Thyroid gland (tissue), 4 donors: ENCODE data around the gene ATXN7L1. TPM values are rescaled to one million over a fixed set of nuclear protein-coding genes. Genes with fewer than 3 reads are reported as not detected.
A peak's percentile ranks its signal among the peaks of the same experiment; 100 is the strongest.
"Not testable (repeated sequence)": the region's sequence is repeated elsewhere in the genome, so short reads cannot be mapped to it uniquely, and the experiment has no call there.

Source experiments
- DNase-seq, 2 donors: peaks; one replicate each; pipeline ENCODE4 v3.0.0-alpha.2; 2019
- H3K27ac ChIP-seq, 3 donors: fragments of 200-600 bp; sonication (generic); 1 replicate in 2 of 3; 2 replicates in 1 of 3; pipeline ENCODE4 v1.5.1; 2016 to 2019; ENCODE audit warnings: mild to moderate bottlenecking in 1 of 3, moderate library complexity in 1 of 3
- H3K27me3 ChIP-seq: fragments of 200-600 bp; sonication (generic); one replicate; pipeline ENCODE4 v1.5.1; 2019
- H3K36me3 ChIP-seq, 2 donors: fragments of 200-600 bp; sonication (generic); one replicate each; pipeline ENCODE4 v1.5.1; 2016 to 2019
- H3K4me1 ChIP-seq, 2 donors: fragments of 200-600 bp; sonication (generic); one replicate each; pipeline ENCODE4 v1.5.1; 2017 to 2019
- H3K4me3 ChIP-seq, 3 donors: fragments of 200-600 bp; sonication (generic); replicated peaks in 1 of 3; 1 replicate in 2 of 3; 2 replicates in 1 of 3; pipeline ENCODE4 v1.5.1; 2016; ENCODE audit warnings: mild to moderate bottlenecking in 1 of 3
- H3K9me3 ChIP-seq: fragments of 200-600 bp; sonication (generic); one replicate; pipeline ENCODE4 v1.5.1; 2017
- POLR2A ChIP-seq, 2 donors: fragments of 450-650 bp; IDR thresholded peaks; one replicate each; pipeline ENCODE4 v1.6.1; 2017; ENCODE audit warnings: antibody characterized with exemption in 2 of 2, mild to moderate bottlenecking in 2 of 2, moderate library complexity in 1 of 2
- WGBS, 2 donors: methylation state at CpG; one replicate each; pipeline ENCODE4 v1.1.5; 2017; 5-methylcytosine and 5-hydroxymethylcytosine counted together
- intact Hi-C: fragments of 100-400 bp; cut with DNase I; formaldehyde crosslinking; loops from one replicate; pipeline ENCODE4 v1.15.1; 2023
- total RNA-seq, 4 donors: library from RNA; depleted of rRNA; stranded (reverse); fragments of >200 nt; gene quantifications; one replicate each; pipeline ENCODE4 v1.2.3, GENCODE V29; 2016
- TF ChIP-seq, protein P1 (sequence below), 6 experiments: fragments of 200-600 bp in 3 of 6; fragments of 450-650 bp in 3 of 6; sonication (generic) in 3 of 6; IDR thresholded peaks; one replicate each; pipeline ENCODE4 v1.5.1; 2016 to 2019; ENCODE audit warnings: antibody characterized with exemption in 6 of 6, mild to moderate bottlenecking in 2 of 6, inconsistent platforms in 1 of 6, moderate library complexity in 1 of 6

The ATXN7L1 gene
- total RNA-seq, 4 donors from 2014 or later: 21.8 to 24.4 (median 22.8) TPM

DNA sequence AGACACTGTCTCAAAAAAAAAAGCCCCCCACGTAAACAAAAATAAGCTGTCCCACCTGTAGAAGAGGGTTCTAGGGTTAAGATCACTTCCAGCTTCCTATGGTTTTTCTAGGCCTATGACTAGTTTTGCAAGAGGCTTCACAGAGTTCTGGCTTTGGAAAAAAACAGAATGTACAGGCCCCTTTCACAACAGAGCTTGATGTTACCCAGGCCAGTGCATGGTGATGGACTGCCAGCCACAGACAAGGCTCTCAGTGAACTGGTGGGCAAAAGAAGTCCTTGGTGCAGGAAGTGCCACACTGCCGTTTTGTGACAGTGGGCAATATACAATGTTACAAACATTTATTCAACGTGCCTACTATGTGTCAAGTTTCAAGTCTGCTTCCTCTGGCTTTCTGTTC is 276.8 kb downstream of the ATXN7L1 start:
- intact Hi-C loops: no loop called here
- 89 to 91% methylated on average over 3 of the region's 3 CpGs for WGBS, 2 donors

DNA sequence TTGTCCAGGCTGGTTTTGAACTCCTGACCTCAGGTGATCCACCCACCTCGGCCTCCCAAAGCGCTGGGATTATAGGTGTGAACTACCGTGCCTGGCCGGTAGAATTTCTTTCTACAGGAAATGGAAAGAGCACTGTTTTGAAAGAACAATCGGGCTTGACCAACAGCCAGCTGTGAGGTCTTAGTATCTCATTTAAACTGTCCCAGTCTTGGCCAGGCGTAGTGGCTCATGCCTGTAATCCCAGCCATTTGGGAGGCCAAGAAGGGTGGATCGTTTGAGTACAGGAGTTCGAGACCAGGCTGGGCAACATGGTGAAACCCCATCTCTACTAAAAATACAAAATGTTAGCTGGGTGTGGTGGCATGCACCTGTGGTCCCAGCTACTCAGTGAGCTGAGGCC is 277.3 kb downstream of the ATXN7L1 start:
- H3K27me3 ChIP-seq, H3K4me3 ChIP-seq, H3K9me3 ChIP-seq, H3K36me3 ChIP-seq, DNase-seq, intact Hi-C loops: not testable (repeated sequence)
- H3K4me1 ChIP-seq: peaks cover 48 to 54% of the 10 kb centered on the region in 2 donors
- peak overlapping the region in 2 of 3 donors; percentile 64 to 89 for H3K27ac ChIP-seq
- WGBS, 2 donors: 85% methylated on average over 8 of the region's 8 CpGs

More for the DNA sequence above, 276.8 kb downstream of the ATXN7L1 start:
- no peak for DNase-seq
- Histone ChIP-seq H3K36me3 (no peaks in the 10 kb centered on the region), H3K4me1 (peaks cover 48 to 54% of the 10 kb centered on the region in 2 donors), H3K4me3 (no peak overlapping the region), H3K27me3 (no peaks in the 10 kb centered on the region), H3K27ac (peak overlapping the region in 1 of 3 donors; percentile 89), H3K9me3 (no peaks in the 10 kb centered on the region)
- no peak for TF ChIP-seq POLR2A (IDR thresholded peaks at IDR 0.05)
- TF ChIP-seq, protein P1, sequence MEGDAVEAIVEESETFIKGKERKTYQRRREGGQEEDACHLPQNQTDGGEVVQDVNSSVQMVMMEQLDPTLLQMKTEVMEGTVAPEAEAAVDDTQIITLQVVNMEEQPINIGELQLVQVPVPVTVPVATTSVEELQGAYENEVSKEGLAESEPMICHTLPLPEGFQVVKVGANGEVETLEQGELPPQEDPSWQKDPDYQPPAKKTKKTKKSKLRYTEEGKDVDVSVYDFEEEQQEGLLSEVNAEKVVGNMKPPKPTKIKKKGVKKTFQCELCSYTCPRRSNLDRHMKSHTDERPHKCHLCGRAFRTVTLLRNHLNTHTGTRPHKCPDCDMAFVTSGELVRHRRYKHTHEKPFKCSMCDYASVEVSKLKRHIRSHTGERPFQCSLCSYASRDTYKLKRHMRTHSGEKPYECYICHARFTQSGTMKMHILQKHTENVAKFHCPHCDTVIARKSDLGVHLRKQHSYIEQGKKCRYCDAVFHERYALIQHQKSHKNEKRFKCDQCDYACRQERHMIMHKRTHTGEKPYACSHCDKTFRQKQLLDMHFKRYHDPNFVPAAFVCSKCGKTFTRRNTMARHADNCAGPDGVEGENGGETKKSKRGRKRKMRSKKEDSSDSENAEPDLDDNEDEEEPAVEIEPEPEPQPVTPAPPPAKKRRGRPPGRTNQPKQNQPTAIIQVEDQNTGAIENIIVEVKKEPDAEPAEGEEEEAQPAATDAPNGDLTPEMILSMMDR (IDR thresholded peaks at IDR 0.05): no peak

DNA sequence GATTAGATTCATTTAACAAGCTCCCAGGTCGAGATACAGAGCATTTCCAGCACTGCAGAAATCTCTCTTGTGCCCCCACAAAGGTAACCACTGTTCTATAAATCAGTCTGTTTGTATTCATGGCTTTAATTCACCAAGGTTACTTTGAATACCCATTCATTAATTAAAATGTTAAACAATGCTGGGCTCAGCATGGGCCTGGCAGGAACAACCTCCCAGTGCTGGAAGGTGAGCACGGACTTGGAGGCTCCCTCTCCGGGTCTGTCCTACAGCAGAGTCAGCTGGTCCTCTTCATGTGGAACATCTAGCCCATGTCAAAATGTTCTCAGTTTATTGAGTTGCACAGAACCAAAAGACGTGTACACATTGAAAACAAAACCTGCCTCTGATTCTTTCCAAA is 279.5 kb downstream of the ATXN7L1 start:
- TF ChIP-seq POLR2A (IDR thresholded peaks at IDR 0.05): no peak
- TF ChIP-seq, protein P1 (IDR thresholded peaks at IDR 0.05): no peak
- H3K9me3 ChIP-seq: no peaks in the 10 kb centered on the region
- peak overlapping the region in 1 of 3 donors; percentile 89 for H3K27ac ChIP-seq
- H3K36me3 ChIP-seq: no peaks in the 10 kb centered on the region
- H3K4me3 ChIP-seq: no peak overlapping the region
- intact Hi-C loops: no loop called here
- no peak for DNase-seq
- 75 to 78% methylated on average over 4 of the region's 4 CpGs for WGBS, 2 donors
- peaks cover 34 to 40% of the 10 kb centered on the region in 2 donors for H3K4me1 ChIP-seq
- H3K27me3 ChIP-seq: no peaks in the 10 kb centered on the region

DNA sequence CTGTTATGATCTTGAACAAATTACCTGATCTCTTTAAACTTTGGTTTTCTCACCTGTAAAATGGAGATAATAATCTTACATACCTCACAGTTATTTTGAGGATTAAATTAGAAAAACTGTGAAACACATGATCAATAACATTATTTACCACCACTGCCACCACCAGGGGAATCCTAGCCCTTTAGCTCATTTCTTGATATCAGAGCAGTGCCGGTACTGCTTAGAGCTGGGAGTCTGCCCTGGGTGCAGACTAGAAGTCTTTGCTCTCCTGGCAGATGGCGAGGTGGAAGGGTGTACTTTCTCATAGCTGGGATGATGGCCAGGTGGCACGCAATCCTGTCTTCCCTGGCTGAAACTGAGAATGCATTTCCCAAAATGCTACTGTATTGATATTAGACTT is 282.4 kb downstream of the ATXN7L1 start:
- H3K4me3 ChIP-seq: no peak overlapping the region
- no peak overlapping the region for H3K27ac ChIP-seq
- no peaks in the 10 kb centered on the region for H3K9me3 ChIP-seq
- H3K36me3 ChIP-seq: no peaks in the 10 kb centered on the region
- H3K27me3 ChIP-seq: no peaks in the 10 kb centered on the region
- H3K4me1 ChIP-seq: peaks cover 16 to 18% of the 10 kb centered on the region in 2 donors
- DNase-seq: peak in 1 of 2 donors; percentile 25
- TF ChIP-seq, protein P1 (IDR thresholded peaks at IDR 0.05): no peak
- no peak for TF ChIP-seq POLR2A (IDR thresholded peaks at IDR 0.05)
- intact Hi-C loops: no loop called here
- 71 to 79% methylated on average over 3 of the region's 3 CpGs for WGBS, 2 donors

DNA sequence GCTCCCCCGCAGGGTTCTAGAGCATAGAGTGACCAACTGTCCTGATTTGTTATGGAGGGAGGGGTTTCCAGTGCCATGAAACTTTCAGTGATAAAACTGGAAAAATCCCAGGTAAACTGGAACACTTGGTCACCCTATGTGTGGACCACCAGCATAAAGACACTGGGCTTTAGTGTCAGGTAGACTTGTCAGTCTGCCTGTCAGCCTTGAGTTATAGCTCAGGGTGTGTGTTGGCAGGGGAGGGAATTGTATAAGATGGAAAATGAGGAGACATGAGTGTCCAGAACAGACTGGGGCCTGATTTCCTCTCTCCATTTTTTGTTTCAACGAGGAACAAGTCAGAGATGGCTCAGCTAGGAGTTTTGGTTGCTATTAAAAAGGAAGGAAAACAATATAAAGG is 284.9 kb downstream of the ATXN7L1 start:
- Histone ChIP-seq H3K27ac (no peak overlapping the region), H3K4me3 (no peak overlapping the region), H3K9me3 (no peaks in the 10 kb centered on the region), H3K36me3 (no peaks in the 10 kb centered on the region), H3K4me1 (peaks cover 3 to 4% of the 10 kb centered on the region in 2 donors), H3K27me3 (no peaks in the 10 kb centered on the region)
- WGBS, 2 donors: 67 to 69% methylated on average over 2 of the region's 2 CpGs
- TF ChIP-seq POLR2A (IDR thresholded peaks at IDR 0.05): no peak
- TF ChIP-seq, protein P1 (IDR thresholded peaks at IDR 0.05): no peak
- no peak for DNase-seq
- intact Hi-C loops: no loop called here

DNA sequence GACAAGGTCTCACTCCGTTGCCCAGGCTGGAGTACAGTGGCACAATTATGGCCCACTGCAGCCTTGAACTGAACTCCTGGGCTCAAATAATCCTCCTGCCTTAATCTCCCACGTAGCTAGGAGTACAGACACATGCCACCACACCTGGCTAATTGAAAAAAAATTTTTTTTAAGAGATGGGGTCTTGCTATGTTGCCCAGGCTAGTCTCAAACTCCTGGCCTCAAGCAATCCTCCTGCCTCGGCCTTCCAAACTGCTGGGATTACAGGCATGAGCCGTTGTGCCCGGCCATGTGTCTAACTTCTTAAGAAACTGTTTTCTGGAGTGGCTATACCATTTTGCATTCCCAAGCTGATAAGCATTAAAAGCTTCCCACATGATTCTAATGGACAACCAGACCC is 285.6 kb downstream of the ATXN7L1 start:
- intact Hi-C loops: no loop called here
- Histone ChIP-seq H3K4me3 (no peak overlapping the region), H3K4me1 (peaks cover 3 to 4% of the 10 kb centered on the region in 2 donors), H3K27ac (no peak overlapping the region), H3K9me3 (no peaks in the 10 kb centered on the region), H3K27me3 (no peaks in the 10 kb centered on the region), H3K36me3 (no peaks in the 10 kb centered on the region)
- TF ChIP-seq, protein P1 (IDR thresholded peaks at IDR 0.05): no peak
- TF ChIP-seq POLR2A (IDR thresholded peaks at IDR 0.05): no peak
- WGBS, 2 donors: 77 to 93% methylated on average over 5 of the region's 5 CpGs
- DNase-seq: no peak
